ENCODE measurements around the gene HADHA.
A peak's percentile ranks its signal among the peaks of the same experiment; 100 is the strongest.

HADHA gene

DNA sequence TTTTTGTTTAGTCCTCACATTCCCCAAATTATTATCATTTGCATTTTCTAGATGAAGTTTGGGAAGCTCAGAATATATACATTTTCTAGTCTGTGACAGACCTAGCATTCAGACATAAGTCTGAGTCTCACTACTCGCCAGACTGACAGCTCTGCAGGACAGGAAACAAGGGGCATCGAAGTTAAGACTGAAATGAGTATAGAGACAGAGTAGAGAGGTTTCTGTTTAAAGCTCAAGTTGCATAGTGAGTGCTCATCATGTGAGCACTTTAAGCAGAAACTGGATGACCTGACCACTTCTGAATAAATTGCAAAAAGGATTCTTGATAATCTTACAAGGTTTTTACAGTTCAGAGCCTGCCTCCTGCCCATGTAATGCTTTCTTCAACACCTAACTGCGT, 1.4 kb upstream of the HADHA start:
- peak; percentile 20 for DNase-seq (ENCODE audit: low read depth)
- peak overlapping the region; percentile 90 for H3K4me3 ChIP-seq (ENCODE audit: low read length)
- TF ChIP-seq, protein P1, sequence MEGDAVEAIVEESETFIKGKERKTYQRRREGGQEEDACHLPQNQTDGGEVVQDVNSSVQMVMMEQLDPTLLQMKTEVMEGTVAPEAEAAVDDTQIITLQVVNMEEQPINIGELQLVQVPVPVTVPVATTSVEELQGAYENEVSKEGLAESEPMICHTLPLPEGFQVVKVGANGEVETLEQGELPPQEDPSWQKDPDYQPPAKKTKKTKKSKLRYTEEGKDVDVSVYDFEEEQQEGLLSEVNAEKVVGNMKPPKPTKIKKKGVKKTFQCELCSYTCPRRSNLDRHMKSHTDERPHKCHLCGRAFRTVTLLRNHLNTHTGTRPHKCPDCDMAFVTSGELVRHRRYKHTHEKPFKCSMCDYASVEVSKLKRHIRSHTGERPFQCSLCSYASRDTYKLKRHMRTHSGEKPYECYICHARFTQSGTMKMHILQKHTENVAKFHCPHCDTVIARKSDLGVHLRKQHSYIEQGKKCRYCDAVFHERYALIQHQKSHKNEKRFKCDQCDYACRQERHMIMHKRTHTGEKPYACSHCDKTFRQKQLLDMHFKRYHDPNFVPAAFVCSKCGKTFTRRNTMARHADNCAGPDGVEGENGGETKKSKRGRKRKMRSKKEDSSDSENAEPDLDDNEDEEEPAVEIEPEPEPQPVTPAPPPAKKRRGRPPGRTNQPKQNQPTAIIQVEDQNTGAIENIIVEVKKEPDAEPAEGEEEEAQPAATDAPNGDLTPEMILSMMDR (IDR thresholded peaks at IDR 0.05; ENCODE audit: insufficient read depth, low read depth, low read length, missing control alignments): no peak

DNA sequence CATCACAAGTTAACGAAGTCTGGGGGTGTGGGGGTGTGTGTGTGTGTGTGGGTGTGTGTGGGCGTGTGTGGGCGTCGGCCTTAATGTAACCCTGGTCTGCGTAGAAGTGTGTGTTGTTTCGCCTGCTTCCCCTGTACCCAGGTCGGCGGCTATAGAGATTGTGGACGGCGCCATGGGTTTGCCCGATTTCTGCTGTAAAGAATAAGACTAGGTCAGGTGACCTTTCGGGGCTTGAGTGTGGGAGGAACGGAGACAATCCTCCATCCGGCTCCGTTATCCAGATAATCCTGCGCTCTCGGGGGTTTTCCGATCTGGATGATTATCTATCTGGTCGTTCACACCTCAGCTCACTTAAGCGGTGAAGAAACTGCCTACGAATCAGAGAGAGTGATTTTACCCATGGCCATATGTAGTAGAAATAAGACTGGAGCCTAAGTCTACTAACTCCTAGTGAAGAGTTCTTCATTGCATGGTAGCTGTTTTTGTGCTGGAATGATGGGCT, 850 bp upstream of the HADHA start:
- peak; percentile 58 for DNase-seq (ENCODE audit: low read depth)
- peak overlapping the region; percentile 90 for H3K4me3 ChIP-seq (ENCODE audit: low read length)
- TF ChIP-seq, protein P1 (IDR thresholded peaks at IDR 0.05; ENCODE audit: insufficient read depth, low read depth, low read length, missing control alignments): no peak

DNA sequence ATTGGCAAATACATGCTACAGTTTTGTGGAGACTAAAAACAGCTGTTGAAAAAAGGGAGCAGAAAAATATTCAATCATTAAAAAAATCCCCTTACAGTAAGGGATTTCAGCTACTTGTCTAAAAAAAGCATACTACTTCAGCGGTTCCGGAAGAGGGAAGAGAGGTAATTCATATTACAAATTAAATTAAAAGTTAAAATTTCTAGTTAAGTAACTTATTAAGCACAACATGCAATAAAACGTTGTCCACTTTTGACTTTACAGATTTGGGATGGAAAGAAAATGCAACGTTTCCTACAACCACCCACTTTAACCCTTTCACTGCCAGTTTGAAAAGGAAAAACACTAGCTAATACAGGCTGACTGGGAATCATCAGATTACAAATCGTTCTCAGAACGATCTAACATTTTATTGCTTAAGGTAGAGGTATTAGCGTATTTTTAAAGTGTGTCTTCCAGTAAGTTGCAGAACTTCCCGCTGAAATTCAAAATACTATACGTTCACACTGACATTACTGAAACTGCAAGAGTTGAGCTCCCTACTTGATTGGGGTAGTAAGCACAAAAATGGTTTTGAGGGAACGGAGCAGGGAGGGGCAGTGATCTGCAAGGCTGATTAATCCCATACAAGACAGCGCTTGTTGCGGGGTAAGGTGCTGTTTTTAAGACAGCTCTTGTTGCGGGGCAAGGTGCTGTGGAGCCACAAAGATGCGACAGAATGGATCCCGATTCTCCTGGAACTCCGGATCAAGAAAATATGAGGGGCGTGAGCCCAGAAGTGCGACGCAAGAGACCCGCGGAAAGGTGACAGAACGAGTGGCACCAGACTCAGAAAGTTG, 743 bp downstream of the HADHA start:
- DNase-seq (ENCODE audit: low read depth): peak; percentile 74

DNA sequence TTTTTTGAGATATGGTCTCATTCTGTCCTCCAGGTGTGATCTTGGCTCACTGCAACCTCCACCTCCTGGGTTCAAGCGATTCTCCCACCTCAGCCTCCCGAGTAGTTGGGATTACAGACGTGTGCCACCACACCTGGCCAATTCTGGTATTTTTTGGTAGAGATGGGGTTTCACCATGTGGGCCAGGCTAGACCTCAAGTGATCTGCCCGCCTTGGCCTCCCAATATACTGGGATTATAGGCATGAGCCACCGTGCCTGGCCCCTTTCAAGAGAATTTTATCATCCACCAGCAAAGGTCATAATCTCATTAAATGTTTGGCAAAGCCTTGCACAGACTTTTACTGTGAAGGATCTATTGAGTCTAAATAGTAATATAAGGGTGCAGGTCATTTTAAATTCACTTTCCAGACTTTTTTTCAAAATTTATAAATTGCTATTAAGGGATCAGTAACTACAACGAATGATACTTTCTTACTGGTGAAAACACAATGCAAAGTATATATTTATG, 2.5 kb downstream of the HADHA start:
- no peak for DNase-seq (ENCODE audit: low read depth)
- H3K4me3 ChIP-seq (ENCODE audit: low read length): no peak overlapping the region
- TF ChIP-seq, protein P1 (IDR thresholded peaks at IDR 0.05; ENCODE audit: insufficient read depth, low read depth, low read length, missing control alignments): no peak

More for the DNA sequence above, 743 bp downstream of the HADHA start:
- H3K4me3 ChIP-seq (ENCODE audit: low read length): peak overlapping the region; percentile 90
- TF ChIP-seq, protein P1 (IDR thresholded peaks at IDR 0.05; ENCODE audit: insufficient read depth, low read depth, low read length, missing control alignments): no peak

DNA sequence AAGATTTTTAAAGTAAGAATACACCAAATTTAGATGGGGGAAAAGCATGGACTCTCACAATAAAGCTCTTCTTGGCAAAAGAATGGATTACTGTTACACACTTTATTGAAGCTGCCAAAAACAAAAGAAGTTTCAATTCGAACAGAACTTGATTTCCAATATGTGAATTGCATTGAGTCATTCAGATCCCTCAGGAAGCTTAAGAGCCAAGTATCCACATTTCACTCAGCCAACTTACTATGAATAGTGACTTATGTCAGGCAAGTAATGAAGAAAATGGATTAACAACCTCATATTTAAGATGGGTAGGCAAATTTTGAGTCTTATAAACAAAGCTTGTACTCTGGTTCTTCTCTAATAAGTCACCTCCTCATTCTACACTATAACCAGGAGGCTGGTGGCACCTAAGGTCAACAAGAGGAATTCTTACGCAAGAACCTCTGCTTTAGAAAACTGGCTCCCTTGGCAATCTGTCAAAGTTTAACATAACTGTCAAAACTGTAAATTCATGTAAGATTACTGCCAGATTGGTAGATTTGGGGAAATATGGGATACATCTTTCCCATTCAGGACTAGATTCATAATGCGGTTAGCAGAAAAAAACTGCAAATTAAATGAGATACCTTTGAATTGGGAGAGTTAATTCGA, 6.0 kb downstream of the HADHA start:
- TF ChIP-seq, protein P1 (IDR thresholded peaks at IDR 0.05; ENCODE audit: insufficient read depth, low read depth, low read length, missing control alignments): no peak
- H3K4me3 ChIP-seq (ENCODE audit: low read length): no peak overlapping the region
- DNase-seq (ENCODE audit: low read depth): peak; percentile 33

DNA sequence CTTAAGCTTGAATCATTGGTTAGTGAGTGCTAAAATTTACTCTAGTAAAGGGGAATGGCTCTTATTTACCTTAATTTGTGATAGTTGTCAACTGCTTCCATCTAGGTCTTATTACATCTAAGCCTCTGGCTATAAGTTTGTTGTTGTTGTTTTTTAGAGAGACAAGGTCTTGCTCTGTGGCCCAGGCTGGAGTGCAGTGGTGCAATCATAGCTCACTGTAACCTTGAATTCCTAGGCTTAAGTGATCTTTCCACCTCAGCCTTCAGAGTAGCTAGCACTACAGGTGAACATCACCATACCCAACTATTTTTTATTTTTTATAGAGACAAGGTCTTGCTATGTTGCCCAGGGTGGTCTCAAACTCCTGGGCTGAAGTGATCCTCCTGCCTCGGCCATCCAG, 6.6 kb downstream of the HADHA start:
- TF ChIP-seq, protein P1 (IDR thresholded peaks at IDR 0.05; ENCODE audit: insufficient read depth, low read depth, low read length, missing control alignments): no peak
- DNase-seq (ENCODE audit: low read depth): no peak
- no peak overlapping the region for H3K4me3 ChIP-seq (ENCODE audit: low read length)

Measured in epithelial cell of esophagus (primary cell).